ENCODE measurements around the gene FOXK2.

Gene FOXK2

GRCh38 chr17:82613283-82614094, 94.0 kb downstream of the FOXK2 start:
- no peak for DNase-seq

GRCh38 chr17:82614095-82614631, 94.6 kb downstream of the FOXK2 start:
- no peak for DNase-seq

GRCh38 chr17:82615084-82616020, 95.8 kb downstream of the FOXK2 start:
- no peak for DNase-seq

GRCh38 chr17:82616021-82616711, 96.6 kb downstream of the FOXK2 start:
- DNase-seq = no peak

GRCh38 chr17:82619211-82619610, 99.7 kb downstream of the FOXK2 start:
- no peak for DNase-seq

- no peak for DNase-seq
Measured at GRCh38 chr17:82619641-82620040, 100.1 kb downstream of the FOXK2 start.

GRCh38 chr17:82623707-82624106, 104.2 kb downstream of the FOXK2 start:
- no peak for DNase-seq

- no peak for DNase-seq
Measured at GRCh38 chr17:82627405-82627804, 107.9 kb downstream of the FOXK2 start.

GRCh38 chr17:82629748-82630147, 110.2 kb downstream of the FOXK2 start:
- no peak for DNase-seq

- DNase-seq = no peak
Measured at GRCh38 chr17:82630212-82630611, 110.7 kb downstream of the FOXK2 start.

- DNase-seq = no peak
Measured at GRCh38 chr17:82631544-82631943, 112.0 kb downstream of the FOXK2 start.

- no peak for DNase-seq
Measured at GRCh38 chr17:82632451-82632850, 112.9 kb downstream of the FOXK2 start.

- no peak for DNase-seq
Measured at GRCh38 chr17:82633343-82633742, 113.8 kb downstream of the FOXK2 start.

GRCh38 chr17:82636626-82637598, 117.4 kb downstream of the FOXK2 start:
- no peak for DNase-seq

- DNase-seq = no peak
Measured at GRCh38 chr17:82638183-82638773, 118.7 kb downstream of the FOXK2 start.

- DNase-seq = no peak
Measured at GRCh38 chr17:82639628-82640027, 120.1 kb downstream of the FOXK2 start.

- DNase-seq = no peak
Measured at GRCh38 chr17:82640036-82640435, 120.5 kb downstream of the FOXK2 start.

GRCh38 chr17:82642022-82642421, 122.5 kb downstream of the FOXK2 start:
- DNase-seq = no peak

- no peak for DNase-seq
Measured at GRCh38 chr17:82644148-82644547, 124.6 kb downstream of the FOXK2 start.

- DNase-seq = no peak
Measured at GRCh38 chr17:82645516-82645915, 126.0 kb downstream of the FOXK2 start.

GRCh38 chr17:82647593-82648164, 128.1 kb downstream of the FOXK2 start:
- peak; percentile 39 for DNase-seq
